ENCODE results near the gene CFAP97D1. TPM values are rescaled to one million over a fixed set of nuclear protein-coding genes. Genes with fewer than 3 reads are reported as not detected.
"Not testable (repeated sequence)": the region's sequence is repeated elsewhere in the genome, so short reads cannot be mapped to it uniquely, and the experiment has no call there.

Gene CFAP97D1
- total and polyA plus RNA-seq, 11 donors, result 0.05 to 0.45 TPM; not detected in 9

DNA sequence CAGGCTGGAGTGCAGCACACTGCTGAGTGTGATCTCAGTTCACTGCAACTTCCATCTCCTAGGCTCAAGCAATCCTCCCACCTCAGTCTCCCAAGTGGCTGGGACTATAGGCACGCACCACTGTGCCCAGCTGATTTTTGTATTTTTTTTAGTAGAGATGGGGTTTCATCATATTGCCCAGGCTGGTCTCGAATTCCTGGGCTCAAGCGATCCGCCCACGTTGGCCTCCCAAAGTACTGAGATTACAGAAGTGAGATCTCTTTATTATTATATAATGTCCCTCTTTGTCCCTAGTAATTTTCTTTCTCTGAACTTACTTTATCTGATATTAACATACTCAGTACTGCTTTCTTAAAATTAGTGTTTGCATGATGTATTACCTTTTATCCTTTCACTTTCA lies 8.3 kb downstream of the CFAP97D1 start:
- ATAC-seq (no peak), DNase-seq (no peak)
- Histone ChIP-seq H3K4me3 (no peak overlapping the region), H3K4me1 (peaks cover 0 to 12% (median 0%) of the 10 kb centered on the region in 12 donors), H3K9me3 (no peaks in the 10 kb centered on the region), H3K36me3 (no peaks in the 10 kb centered on the region), H3K27me3 (no peaks in the 10 kb centered on the region), H3K27ac (no peak overlapping the region)
- TF ChIP-seq, protein P1, sequence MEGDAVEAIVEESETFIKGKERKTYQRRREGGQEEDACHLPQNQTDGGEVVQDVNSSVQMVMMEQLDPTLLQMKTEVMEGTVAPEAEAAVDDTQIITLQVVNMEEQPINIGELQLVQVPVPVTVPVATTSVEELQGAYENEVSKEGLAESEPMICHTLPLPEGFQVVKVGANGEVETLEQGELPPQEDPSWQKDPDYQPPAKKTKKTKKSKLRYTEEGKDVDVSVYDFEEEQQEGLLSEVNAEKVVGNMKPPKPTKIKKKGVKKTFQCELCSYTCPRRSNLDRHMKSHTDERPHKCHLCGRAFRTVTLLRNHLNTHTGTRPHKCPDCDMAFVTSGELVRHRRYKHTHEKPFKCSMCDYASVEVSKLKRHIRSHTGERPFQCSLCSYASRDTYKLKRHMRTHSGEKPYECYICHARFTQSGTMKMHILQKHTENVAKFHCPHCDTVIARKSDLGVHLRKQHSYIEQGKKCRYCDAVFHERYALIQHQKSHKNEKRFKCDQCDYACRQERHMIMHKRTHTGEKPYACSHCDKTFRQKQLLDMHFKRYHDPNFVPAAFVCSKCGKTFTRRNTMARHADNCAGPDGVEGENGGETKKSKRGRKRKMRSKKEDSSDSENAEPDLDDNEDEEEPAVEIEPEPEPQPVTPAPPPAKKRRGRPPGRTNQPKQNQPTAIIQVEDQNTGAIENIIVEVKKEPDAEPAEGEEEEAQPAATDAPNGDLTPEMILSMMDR (IDR thresholded peaks at IDR 0.05), result no peak
- TF ChIP-seq POLR2A (IDR thresholded peaks at IDR 0.05), result no peak
- intact Hi-C loops (cut with DNase I), result loop anchor here in 1 of 10 donors (10.0 kb wide), 1 partner anchor 46 kb away; the partner anchor contains the start of gene MPP3
- 87 to 92% (median 90%) methylated on average over 5 of the region's 5 CpGs for WGBS, 4 donors

DNA sequence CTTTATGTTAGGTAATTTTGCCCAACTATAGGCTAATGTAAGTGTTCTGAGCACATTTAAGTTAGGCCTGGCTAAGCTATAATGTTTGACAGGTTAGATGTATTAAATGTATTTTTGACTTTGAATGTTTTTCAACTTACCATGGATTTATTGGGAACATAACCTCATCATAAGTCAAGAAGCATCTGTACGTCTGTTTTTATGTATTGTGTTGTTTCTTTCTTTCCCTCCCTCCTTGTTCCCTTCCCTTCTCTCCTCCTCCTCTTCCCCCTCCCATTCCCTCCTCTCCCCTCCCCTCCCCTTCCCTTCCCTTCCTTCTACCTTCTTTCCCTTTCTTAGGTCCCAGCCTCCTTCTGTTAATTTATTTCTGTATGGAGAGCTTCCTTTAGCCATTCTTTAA lies 9.2 kb downstream of the CFAP97D1 start:
- WGBS, 4 donors, result 82 to 94% (median 90%) methylated on average over 1 of the region's 1 CpG

DNA sequence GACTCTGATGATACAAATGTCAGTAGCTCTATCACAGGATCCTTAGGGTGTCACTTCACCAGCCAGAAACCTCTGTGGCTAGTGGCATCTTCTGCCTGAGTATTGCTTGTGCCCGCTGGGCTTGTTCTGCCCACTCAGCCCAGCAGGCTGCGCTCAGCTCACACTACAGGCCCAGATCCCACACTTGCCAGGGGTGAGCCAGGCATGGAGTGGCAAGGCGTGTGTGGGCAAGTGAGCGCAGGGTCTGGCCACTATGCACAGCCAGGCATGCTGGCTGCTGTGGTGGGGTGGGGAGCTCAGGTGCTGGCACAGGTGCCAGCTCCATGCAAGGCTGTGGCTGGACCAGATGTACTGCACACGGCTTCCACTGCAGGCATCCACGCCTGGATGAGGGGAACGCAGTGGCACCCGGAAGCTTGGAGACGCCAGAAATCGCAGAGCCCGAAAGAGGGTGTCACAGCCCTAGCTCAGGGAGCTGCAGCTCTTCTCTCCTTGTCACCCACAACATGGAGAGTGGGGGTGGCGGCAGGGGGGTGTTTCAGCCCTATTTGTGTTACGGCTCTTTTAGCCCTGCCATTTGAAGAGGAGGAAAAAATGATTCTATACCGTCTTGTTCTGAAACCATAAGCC lies 10.2 kb downstream of the CFAP97D1 start:
- peak in 3 of 4 donors; percentile 26 to 58 (median 28) for ATAC-seq
- 87 to 96% (median 91%) methylated on average over 11 to 14 of the region's 14 CpGs for WGBS, 4 donors
- no peaks in the 10 kb centered on the region for H3K27me3 ChIP-seq
- peaks cover 0 to 10% (median 0%) of the 10 kb centered on the region in 12 donors for H3K4me1 ChIP-seq
- intact Hi-C loops (cut with DNase I), result no loop called here
- no peaks in the 10 kb centered on the region for H3K9me3 ChIP-seq
- H3K36me3 ChIP-seq, result no peaks in the 10 kb centered on the region
- H3K4me3 ChIP-seq, result no peak overlapping the region
- TF ChIP-seq, protein P1 (IDR thresholded peaks at IDR 0.05), result no peak
- no peak for TF ChIP-seq POLR2A (IDR thresholded peaks at IDR 0.05)
- no peak for DNase-seq
- no peak overlapping the region for H3K27ac ChIP-seq

More for the DNA sequence above, 9.2 kb downstream of the CFAP97D1 start:
- no peak for ATAC-seq
- DNase-seq, result no peak
- H3K4me1 ChIP-seq, result peaks cover 0 to 10% (median 0%) of the 10 kb centered on the region in 12 donors
- no peak for TF ChIP-seq POLR2A (IDR thresholded peaks at IDR 0.05)
- TF ChIP-seq, protein P1 (IDR thresholded peaks at IDR 0.05), result no peak
- H3K4me3 ChIP-seq, result no peak overlapping the region
- H3K36me3 ChIP-seq, result no peaks in the 10 kb centered on the region
- H3K27ac ChIP-seq, result no peak overlapping the region
- no peaks in the 10 kb centered on the region for H3K9me3 ChIP-seq
- intact Hi-C loops (cut with DNase I), result loop anchor here in 1 of 10 donors (10.0 kb wide), 1 partner anchor 45 kb away; the partner anchor contains the start of gene MPP3
- no peaks in the 10 kb centered on the region for H3K27me3 ChIP-seq

DNA sequence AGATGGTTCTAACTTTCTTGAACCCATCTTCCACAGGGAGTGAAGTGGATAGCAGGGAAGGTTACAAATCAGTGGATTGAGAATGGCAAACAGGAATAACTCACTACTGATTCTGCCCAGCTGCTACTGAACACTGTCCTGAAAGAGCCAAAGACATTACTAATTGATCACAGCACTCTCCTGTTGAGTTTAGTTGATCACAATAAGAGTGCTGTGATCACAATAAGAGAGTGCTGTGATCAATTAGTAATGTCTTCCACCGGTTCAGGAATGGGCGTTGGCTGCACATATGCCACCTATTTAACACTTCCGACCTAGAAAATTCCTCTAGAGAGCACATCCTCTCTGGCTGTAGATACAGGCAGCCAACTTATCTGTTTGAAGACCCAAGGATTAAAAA lies 11.4 kb downstream of the CFAP97D1 start:
- Histone ChIP-seq H3K9me3 (no peaks in the 10 kb centered on the region), H3K36me3 (no peaks in the 10 kb centered on the region), H3K4me1 (peaks cover 0 to 10% (median 0%) of the 10 kb centered on the region in 12 donors), H3K27me3 (no peaks in the 10 kb centered on the region), H3K4me3 (no peak overlapping the region), H3K27ac (no peak overlapping the region)
- TF ChIP-seq, protein P1 (IDR thresholded peaks at IDR 0.05), result no peak
- no peak for TF ChIP-seq POLR2A (IDR thresholded peaks at IDR 0.05)
- intact Hi-C loops (cut with DNase I), result no loop called here
- no peak for DNase-seq
- 7 to 18% (median 13%) methylated on average over 3 of the region's 3 CpGs for WGBS, 4 donors
- peak; percentile 42 to 85 (median 73) for ATAC-seq

DNA sequence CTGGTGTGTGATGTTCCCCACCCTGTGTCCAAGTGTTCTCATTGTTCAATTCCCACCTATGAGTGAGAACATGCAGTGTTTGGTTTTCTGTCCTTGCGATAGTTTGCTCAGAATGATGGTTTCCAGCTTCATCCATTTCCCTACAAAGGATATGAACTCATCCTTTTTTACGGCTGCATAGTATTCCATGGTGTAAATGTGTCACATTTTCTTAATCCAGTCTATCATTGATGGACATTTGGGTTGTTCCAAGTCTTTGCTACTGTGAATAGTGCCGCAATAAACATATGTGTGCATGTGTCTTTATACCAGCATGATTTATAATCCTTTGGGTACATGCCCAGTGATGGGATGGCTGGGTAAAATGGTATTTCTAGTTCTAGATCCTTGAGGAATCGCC lies 12.4 kb downstream of the CFAP97D1 start:
- DNase-seq; H3K4me3 ChIP-seq; H3K9me3 ChIP-seq; H3K4me1 ChIP-seq; H3K36me3 ChIP-seq; ATAC-seq; H3K27me3 ChIP-seq; H3K27ac ChIP-seq; intact Hi-C loops (cut with DNase I): not testable (repeated sequence)
- 76 to 94% (median 92%) methylated on average over 4 of the region's 4 CpGs for WGBS, 4 donors

DNA sequence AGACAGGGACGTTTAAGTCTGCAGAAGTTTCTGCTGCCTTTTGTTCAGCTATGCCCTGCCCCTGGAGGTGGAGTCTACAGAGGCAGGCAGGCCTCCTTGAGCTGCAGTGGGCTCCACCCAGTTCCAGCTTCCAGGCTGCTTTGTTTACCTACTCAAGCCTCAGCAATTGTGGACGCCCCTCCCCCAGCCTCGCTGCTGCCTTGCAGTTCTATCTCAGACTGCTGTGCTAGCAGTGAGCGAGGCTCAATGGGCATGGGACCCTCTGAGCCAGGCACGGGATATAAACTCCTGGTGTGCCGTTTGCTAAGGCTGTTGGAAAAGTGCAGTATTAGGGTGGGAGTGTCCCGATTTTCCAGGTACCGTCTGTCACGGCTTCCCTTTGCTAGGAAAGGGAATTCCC lies 17.8 kb downstream of the CFAP97D1 start:
- H3K27ac ChIP-seq; H3K4me3 ChIP-seq; intact Hi-C loops (cut with DNase I); ATAC-seq; H3K27me3 ChIP-seq; H3K4me1 ChIP-seq; H3K9me3 ChIP-seq; DNase-seq: not testable (repeated sequence)
- peaks cover 0 to 28% (median 14%) of the 10 kb centered on the region in 9 donors for H3K36me3 ChIP-seq
- WGBS, 4 donors, result 79 to 86% (median 82%) methylated on average over 4 to 9 of the region's 9 CpGs
